NOMO-1 treated with DMSO at 0.1 percent for 48 hours (cell line): Measurements from ENCODE around the gene CCSER1.
A peak's percentile ranks its signal among the peaks of the same experiment; 100 is the strongest.
"Not testable (repeated sequence)": the region's sequence is repeated elsewhere in the genome, so short reads cannot be mapped to it uniquely, and the experiment has no call there.

Experiments used
- DNase-seq: peaks from one replicate; lab custom pipeline; 2025; ENCODE audit not compliant: unreplicated experiment; lab: John Stamatoyannopoulos, UW

CCSER1 gene

GRCh38 chr4:91319556-91320268 is 1192.5 kb downstream of the CCSER1 start:
- DNase-seq, result no peak

GRCh38 chr4:91322961-91323360 is 1195.8 kb downstream of the CCSER1 start:
- no peak for DNase-seq

- no peak for DNase-seq
Observed at GRCh38 chr4:91325495-91325894, 1198.3 kb downstream of the CCSER1 start.

- not testable (repeated sequence) for DNase-seq
Observed at GRCh38 chr4:91326167-91326566, 1199.0 kb downstream of the CCSER1 start.

- no peak for DNase-seq
Observed at GRCh38 chr4:91330555-91331137, 1203.5 kb downstream of the CCSER1 start.

- DNase-seq, result no peak
Observed at GRCh38 chr4:91340822-91341221, 1213.6 kb downstream of the CCSER1 start.

- peak; percentile 22 for DNase-seq
Observed at GRCh38 chr4:91345632-91346031, 1218.4 kb downstream of the CCSER1 start.

- DNase-seq, result not testable (repeated sequence)
Observed at GRCh38 chr4:91356496-91356895, 1229.3 kb downstream of the CCSER1 start.

GRCh38 chr4:91358016-91358415 is 1230.8 kb downstream of the CCSER1 start:
- not testable (repeated sequence) for DNase-seq

- DNase-seq, result not testable (repeated sequence)
Observed at GRCh38 chr4:91358621-91359020, 1231.4 kb downstream of the CCSER1 start.

- no peak for DNase-seq
Observed at GRCh38 chr4:91359041-91360031, 1232.1 kb downstream of the CCSER1 start.

- no peak for DNase-seq
Observed at GRCh38 chr4:91362125-91362524, 1234.9 kb downstream of the CCSER1 start.

- DNase-seq, result no peak
Observed at GRCh38 chr4:91366554-91366953, 1239.4 kb downstream of the CCSER1 start.

- no peak for DNase-seq
Observed at GRCh38 chr4:91369116-91369515, 1241.9 kb downstream of the CCSER1 start.

- DNase-seq, result no peak
Observed at GRCh38 chr4:91373546-91373945, 1246.4 kb downstream of the CCSER1 start.

- not testable (repeated sequence) for DNase-seq
Observed at GRCh38 chr4:91405431-91405830, 1278.2 kb downstream of the CCSER1 start.

- no peak for DNase-seq
Observed at GRCh38 chr4:91422011-91422410, 1294.8 kb downstream of the CCSER1 start.

- no peak for DNase-seq
Observed at GRCh38 chr4:91426725-91427124, 1299.5 kb downstream of the CCSER1 start.

GRCh38 chr4:91427171-91427570 is 1300.0 kb downstream of the CCSER1 start:
- no peak for DNase-seq

GRCh38 chr4:91434631-91435030 is 1307.4 kb downstream of the CCSER1 start:
- DNase-seq, result no peak

- no peak for DNase-seq
Observed at GRCh38 chr4:91436556-91436955, 1309.4 kb downstream of the CCSER1 start.

GRCh38 chr4:91447168-91447567 is 1320.0 kb downstream of the CCSER1 start:
- DNase-seq, result no peak
